ENCODE results near the gene GNAI3.

GNAI3 gene

GRCh38 chr1:109598655-109599054 is 50.2 kb downstream of the GNAI3 start:
- no peak for DNase-seq (ENCODE audit: extremely low spot score)
- CTCF ChIA-PET, result interaction anchor here (4.2 kb wide), 1 partner anchor 41 kb away, joined by 24 read pairs; no protein-coding TSS in a partner anchor
- POLR2A ChIA-PET, result no interaction called here
- TF ChIP-seq, protein P1, sequence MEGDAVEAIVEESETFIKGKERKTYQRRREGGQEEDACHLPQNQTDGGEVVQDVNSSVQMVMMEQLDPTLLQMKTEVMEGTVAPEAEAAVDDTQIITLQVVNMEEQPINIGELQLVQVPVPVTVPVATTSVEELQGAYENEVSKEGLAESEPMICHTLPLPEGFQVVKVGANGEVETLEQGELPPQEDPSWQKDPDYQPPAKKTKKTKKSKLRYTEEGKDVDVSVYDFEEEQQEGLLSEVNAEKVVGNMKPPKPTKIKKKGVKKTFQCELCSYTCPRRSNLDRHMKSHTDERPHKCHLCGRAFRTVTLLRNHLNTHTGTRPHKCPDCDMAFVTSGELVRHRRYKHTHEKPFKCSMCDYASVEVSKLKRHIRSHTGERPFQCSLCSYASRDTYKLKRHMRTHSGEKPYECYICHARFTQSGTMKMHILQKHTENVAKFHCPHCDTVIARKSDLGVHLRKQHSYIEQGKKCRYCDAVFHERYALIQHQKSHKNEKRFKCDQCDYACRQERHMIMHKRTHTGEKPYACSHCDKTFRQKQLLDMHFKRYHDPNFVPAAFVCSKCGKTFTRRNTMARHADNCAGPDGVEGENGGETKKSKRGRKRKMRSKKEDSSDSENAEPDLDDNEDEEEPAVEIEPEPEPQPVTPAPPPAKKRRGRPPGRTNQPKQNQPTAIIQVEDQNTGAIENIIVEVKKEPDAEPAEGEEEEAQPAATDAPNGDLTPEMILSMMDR (IDR thresholded peaks at IDR 0.05; ENCODE audit: control extremely low read depth, extremely low read depth, low read depth, missing control alignments), result no peak

- no peak for DNase-seq (ENCODE audit: extremely low spot score)
- TF ChIP-seq, protein P1 (IDR thresholded peaks at IDR 0.05; ENCODE audit: control extremely low read depth, extremely low read depth, low read depth, missing control alignments), result no peak
- CTCF ChIA-PET, result interaction anchor here (2.4 kb wide), 1 partner anchor 12 kb away, joined by 9 read pairs; no protein-coding TSS in a partner anchor
- POLR2A ChIA-PET, result no interaction called here
Observed at GRCh38 chr1:109603229-109603628, 54.8 kb downstream of the GNAI3 start.

GRCh38 chr1:109605381-109605780 is 57.0 kb downstream of the GNAI3 start:
- ChIA-PET POLR2A (no interaction called here), CTCF (interaction anchor here (0.8 to 2.7 kb wide), 10 partner anchors 8 to 185 kb away, joined by 3 to 12 read pairs (median 4); no protein-coding TSS in a partner anchor)
- TF ChIP-seq, protein P1 (IDR thresholded peaks at IDR 0.05; ENCODE audit: control extremely low read depth, extremely low read depth, low read depth, missing control alignments), result no peak
- DNase-seq (ENCODE audit: extremely low spot score), result no peak

GRCh38 chr1:109609881-109610280 is 61.5 kb downstream of the GNAI3 start:
- POLR2A ChIA-PET, result no interaction called here
- TF ChIP-seq, protein P1 (IDR thresholded peaks at IDR 0.05; ENCODE audit: control extremely low read depth, extremely low read depth, low read depth, missing control alignments), result no peak
- CTCF ChIA-PET, result interaction anchor here (1.7 to 2.6 kb wide), 4 partner anchors 10 to 77 kb away, joined by 4 to 10 read pairs (median 6); partner anchors contain the start of genes AMPD2 and GNAT2
- DNase-seq (ENCODE audit: extremely low spot score), result no peak

DNA sequence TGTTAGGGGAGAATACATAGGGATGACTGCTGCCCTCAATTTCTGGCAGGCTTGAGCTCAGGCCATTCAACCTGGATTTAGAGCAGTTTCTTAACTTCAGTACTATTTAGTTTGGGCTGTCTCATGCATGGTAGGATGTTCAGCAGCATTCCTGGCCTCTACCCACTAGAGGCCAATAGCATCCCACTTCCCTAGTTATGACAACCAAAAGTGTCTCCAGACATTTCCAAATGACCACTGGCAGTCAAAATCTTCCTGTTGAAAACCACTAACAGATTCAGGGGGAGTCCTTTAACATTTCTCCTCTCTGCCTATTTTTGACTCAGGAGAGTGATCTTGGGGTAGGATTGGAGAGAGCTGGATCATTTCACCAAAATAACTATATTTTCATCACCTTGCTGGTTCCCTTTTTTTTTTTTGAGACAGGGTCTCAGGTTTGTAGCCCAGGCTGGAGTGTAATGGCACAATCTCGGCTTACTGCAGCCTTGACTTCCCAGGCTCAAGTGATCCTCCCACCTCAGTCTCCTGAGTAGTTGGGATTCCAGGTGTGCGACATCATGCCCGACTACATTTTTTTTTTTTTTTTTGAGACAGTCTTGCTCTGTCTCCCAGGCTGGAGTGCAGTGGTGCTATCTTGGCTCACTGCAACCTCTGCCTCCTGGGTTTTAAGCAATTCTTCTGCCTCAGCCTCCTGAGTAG is 62.3 kb downstream of the GNAI3 start:
- ChIA-PET CTCF (interaction anchor here (2.4 to 4.1 kb wide), 3 partner anchors 29 to 65 kb away, joined by 5 to 32 read pairs (median 7); no protein-coding TSS in a partner anchor), POLR2A (no interaction called here)
- TF ChIP-seq, protein P1 (IDR thresholded peaks at IDR 0.05; ENCODE audit: control extremely low read depth, extremely low read depth, low read depth, missing control alignments), result no peak
- no peak for DNase-seq (ENCODE audit: extremely low spot score)

- TF ChIP-seq, protein P1 (IDR thresholded peaks at IDR 0.05; ENCODE audit: control extremely low read depth, extremely low read depth, low read depth, missing control alignments), result no peak
- no peak for DNase-seq (ENCODE audit: extremely low spot score)
- ChIA-PET POLR2A (interaction anchor here (1.3 kb wide), 1 partner anchor 9 kb away, joined by 3 read pairs; no protein-coding TSS in a partner anchor), CTCF (interaction anchor here (1.0 to 4.1 kb wide), 7 partner anchors 10 to 119 kb away, joined by 3 to 32 read pairs (median 4); no protein-coding TSS in a partner anchor)
Observed at GRCh38 chr1:109611308-109611990, 63.0 kb downstream of the GNAI3 start.
